Endothelial cell of umbilical vein (primary cell): ENCODE results near the gene SATB1. TPM values are rescaled to one million over a fixed set of nuclear protein-coding genes. Genes with fewer than 3 reads are reported as not detected.

Experiments used
- BruUV-seq: library from RNA; stranded (reverse); fragments of 400-500 nt; replicated peaks from 2 replicates; lab custom pipeline; 2021; lab: Mats Ljungman, UMichigan
- CTCF ChIA-PET: fragments of 300-600, 350-600 bp; sonication (Branson Sonifier 250); formaldehyde crosslinking; loops from one replicate; lab custom pipeline; 2021; ENCODE audit warnings: antibody characterized with exemption, inconsistent platforms; lab: Charles Lee
- POLR2A ChIA-PET: fragments of 300-600, 350-600 bp; sonication (Branson Sonifier 250); formaldehyde crosslinking; loops from one replicate; lab custom pipeline; 2021; ENCODE audit warnings: antibody characterized with exemption, inconsistent platforms; lab: Charles Lee
- DNase-seq: peaks from one replicate; pipeline ENCODE4 v3.0.0-alpha.2; 2011; ENCODE audit warnings: low read depth, low spot score
- FAIRE-seq: peaks from 2 replicates; lab custom pipeline; 2011; peaks lifted over from hg19 to GRCh38; lab: Jason Lieb, UNC
- H2AFZ ChIP-seq: 2 replicates; pipeline ENCODE4 v1.6.0; 2012; ENCODE audit warnings: low read depth, low read length, control low read depth, inconsistent platforms
- H3K27ac ChIP-seq: 2 replicates; pipeline ENCODE4 v1.5.1; 2011; ENCODE audit warnings: low read depth, mild to moderate bottlenecking, control low read depth, low read length, moderate library complexity; ENCODE audit not compliant: insufficient read depth
- H3K27me3 ChIP-seq, 2 experiments: 2 replicates each; pipeline versions ENCODE4 v1.6.0 to v1.6.1; 2011; ENCODE audit warnings: low read length in 2 of 2, mixed read lengths in 1 of 2; ENCODE audit not compliant: control insufficient read depth in 2 of 2, insufficient read depth in 2 of 2
- H3K36me3 ChIP-seq, 2 experiments: 2 replicates in 1 of 2; 3 replicates in 1 of 2; pipeline ENCODE4 v1.5.1; 2011; ENCODE audit warnings: low read length in 2 of 2, mild to moderate bottlenecking in 1 of 2, moderate library complexity in 1 of 2; ENCODE audit not compliant: control insufficient read depth in 2 of 2, insufficient read depth in 2 of 2; ENCODE audit errors: extremely low read depth in 1 of 2
- H3K4me1 ChIP-seq: 3 replicates; pipeline ENCODE4 v1.5.1; 2011; ENCODE audit warnings: mild to moderate bottlenecking, low read length; ENCODE audit not compliant: control insufficient read depth, insufficient read depth; ENCODE audit errors: extremely low read depth
- H3K4me2 ChIP-seq: 2 replicates; pipeline ENCODE4 v1.6.1; 2011; ENCODE audit warnings: low read length, control low read depth, mixed read lengths; ENCODE audit not compliant: insufficient read depth
- H3K4me3 ChIP-seq, 3 experiments: fragments of 200-600 bp in 1 of 3; sonication (generic), shearing (Covaris generic) in 1 of 3; replicated peaks in 1 of 3; 2 replicates each; pipeline ENCODE4 v1.5.1; 2011 to 2016; ENCODE audit warnings: control low read depth in 3 of 3, low read length in 3 of 3, mild to moderate bottlenecking in 2 of 3, inconsistent platforms in 1 of 3, low read depth in 1 of 3, moderate library complexity in 1 of 3; ENCODE audit not compliant: insufficient read depth in 1 of 3
- H3K79me2 ChIP-seq: 2 replicates; pipeline ENCODE4 v1.6.0; 2012; ENCODE audit warnings: low read length, inconsistent platforms; ENCODE audit not compliant: control insufficient read depth, insufficient read depth
- H3K9ac ChIP-seq: replicated peaks from 2 replicates; pipeline ENCODE3; 2011; ENCODE audit warnings: low read length, control low read depth; ENCODE audit not compliant: insufficient read depth; ENCODE audit errors: extremely low read depth
- H3K9me1 ChIP-seq: replicated peaks from 3 replicates; pipeline ENCODE4 v1.6.0; 2011; ENCODE audit warnings: mild to moderate bottlenecking, low read length; ENCODE audit not compliant: control insufficient read depth, insufficient read depth; ENCODE audit errors: extremely low read depth
- H3K9me3 ChIP-seq: replicated peaks from 2 replicates; pipeline ENCODE4 v1.5.1; 2012; ENCODE audit warnings: low read length, inconsistent platforms; ENCODE audit not compliant: control insufficient read depth, insufficient read depth
- H4K20me1 ChIP-seq: replicated peaks from 2 replicates; pipeline ENCODE3; 2011; ENCODE audit warnings: mild to moderate bottlenecking, low read length; ENCODE audit not compliant: control insufficient read depth, insufficient read depth; ENCODE audit errors: extremely low read depth
- FOS ChIP-seq: IDR thresholded peaks from 2 replicates; pipeline ENCODE4 v1.6.1; 2011; ENCODE audit warnings: mild to moderate bottlenecking, low read length, moderate library complexity, borderline replicate concordance; ENCODE audit not compliant: insufficient read depth
- GATA2 ChIP-seq: IDR thresholded peaks from 2 replicates; pipeline ENCODE4 v1.7.0; 2011; ENCODE audit warnings: low read depth, mild to moderate bottlenecking, moderate library complexity, mixed read lengths, low read length; ENCODE audit not compliant: insufficient read length, insufficient read depth
- JUN ChIP-seq: IDR thresholded peaks from 2 replicates; pipeline ENCODE4 v1.6.1; 2011; ENCODE audit warnings: borderline replicate concordance, low read depth; ENCODE audit not compliant: insufficient read length, insufficient read depth
- MAX ChIP-seq: IDR thresholded peaks from 2 replicates; pipeline ENCODE4 v1.6.1; 2011; ENCODE audit not compliant: insufficient read depth, insufficient read length
- MYC ChIP-seq: IDR thresholded peaks from one replicate; pipeline ENCODE4 v1.6.1; 2011; ENCODE audit warnings: mild to moderate bottlenecking, low read depth, low read length
- POLR2A ChIP-seq: IDR thresholded peaks from 2 replicates; pipeline ENCODE4 v1.6.1; 2012; ENCODE audit warnings: low read depth, mild to moderate bottlenecking, control low read depth, low read length
- POLR2AphosphoS5 ChIP-seq: IDR thresholded peaks from 2 replicates; pipeline ENCODE4 v1.6.1; 2012; ENCODE audit warnings: low read depth, mild to moderate bottlenecking, control low read depth, low read length, moderate library complexity; ENCODE audit not compliant: insufficient read depth
- dilution Hi-C: fragments of 300-500 bp; cut with MboI; formaldehyde crosslinking; loops from one replicate; pipeline ENCODE4 v1.15.0; 2019; ENCODE audit warnings: low sequenced_read_pairs; ENCODE audit not compliant: extremely low pct_ligation_motif_present
- intact Hi-C: fragments of 100-400 bp; cut with micrococcal nuclease; formaldehyde crosslinking; loops from one replicate; pipeline ENCODE4 v1.10.0; 2022
- polyA plus RNA-seq, 4 experiments: library from polyadenylated mRNA; depleted of rRNA in 3 of 4; stranded (reverse) in 3 of 4; unstranded in 1 of 4; fragments of >200 nt; gene quantifications; 2 replicates each; pipeline versions ENCODE4 v1.2.1 to v1.2.3, GENCODE V29; 2011 to 2012; ENCODE audit warnings: missing spikeins in 1 of 4
- total RNA-seq: library from RNA; stranded (reverse); gene quantifications from 2 replicates; pipeline ENCODE4 v1.2.3, GENCODE V29; 2021
- TF ChIP-seq, protein P1 (sequence below), 2 donors: IDR thresholded peaks; 1 replicate in 1 of 2; 2 replicates in 1 of 2; pipeline ENCODE4 v1.5.1; 2011; ENCODE audit warnings: low read length in 2 of 2, mild to moderate bottlenecking in 2 of 2, moderate library complexity in 2 of 2, control low read depth in 1 of 2, inconsistent platforms in 1 of 2, low read depth in 1 of 2; ENCODE audit not compliant: insufficient read depth in 1 of 2; ENCODE audit errors: extremely low read depth in 1 of 2

SATB1 gene
- total and polyA plus RNA-seq, 2 donors (not counting 3 experiments of a cell fraction or from before 2014, with no cell fraction given) = 3.9 to 6.2 TPM

DNA sequence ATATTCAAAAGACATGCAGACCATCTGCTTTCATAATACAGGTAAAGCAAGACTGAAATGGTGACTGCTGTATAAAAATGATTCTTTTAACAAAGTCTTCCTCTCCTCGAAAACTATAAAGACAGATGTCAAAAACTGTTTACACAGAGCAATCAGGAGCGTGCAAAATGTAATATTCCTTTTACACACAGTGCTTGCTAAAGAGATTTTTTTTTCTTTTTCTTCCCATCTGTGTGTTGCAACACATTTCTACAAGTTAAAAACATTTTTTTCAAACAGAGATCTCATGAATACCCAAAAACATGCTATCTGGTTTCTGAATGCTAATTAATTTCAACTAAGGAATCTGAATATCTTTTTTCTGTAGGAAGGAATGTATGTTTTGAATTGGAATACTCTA lies 22.1 kb downstream of the SATB1 start:
- TF ChIP-seq MAX (no peak), POLR2A (no peak), JUN (no peak), GATA2 (no peak), POLR2AphosphoS5 (no peak), FOS (no peak), MYC (no peak)
- TF ChIP-seq, protein P1, sequence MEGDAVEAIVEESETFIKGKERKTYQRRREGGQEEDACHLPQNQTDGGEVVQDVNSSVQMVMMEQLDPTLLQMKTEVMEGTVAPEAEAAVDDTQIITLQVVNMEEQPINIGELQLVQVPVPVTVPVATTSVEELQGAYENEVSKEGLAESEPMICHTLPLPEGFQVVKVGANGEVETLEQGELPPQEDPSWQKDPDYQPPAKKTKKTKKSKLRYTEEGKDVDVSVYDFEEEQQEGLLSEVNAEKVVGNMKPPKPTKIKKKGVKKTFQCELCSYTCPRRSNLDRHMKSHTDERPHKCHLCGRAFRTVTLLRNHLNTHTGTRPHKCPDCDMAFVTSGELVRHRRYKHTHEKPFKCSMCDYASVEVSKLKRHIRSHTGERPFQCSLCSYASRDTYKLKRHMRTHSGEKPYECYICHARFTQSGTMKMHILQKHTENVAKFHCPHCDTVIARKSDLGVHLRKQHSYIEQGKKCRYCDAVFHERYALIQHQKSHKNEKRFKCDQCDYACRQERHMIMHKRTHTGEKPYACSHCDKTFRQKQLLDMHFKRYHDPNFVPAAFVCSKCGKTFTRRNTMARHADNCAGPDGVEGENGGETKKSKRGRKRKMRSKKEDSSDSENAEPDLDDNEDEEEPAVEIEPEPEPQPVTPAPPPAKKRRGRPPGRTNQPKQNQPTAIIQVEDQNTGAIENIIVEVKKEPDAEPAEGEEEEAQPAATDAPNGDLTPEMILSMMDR (IDR thresholded peaks at IDR 0.05; ENCODE audit: extremely low read depth in 1 of 2, insufficient read depth in 1 of 2, low read depth in 1 of 2, low read length in 2 of 2) = no peak
- H3K36me3 ChIP-seq = no peaks in the 10 kb centered on the region
- no peaks in the 10 kb centered on the region for H4K20me1 ChIP-seq
- CTCF ChIA-PET = no interaction called here
- no peak overlapping the region for H3K4me3 ChIP-seq
- H3K79me2 ChIP-seq = no peaks in the 10 kb centered on the region
- H3K4me2 ChIP-seq = no peak overlapping the region
- FAIRE-seq (no peak), DNase-seq (no peak)
- dilution Hi-C loops = no loop called here
- POLR2A ChIA-PET = no interaction called here
- no peaks in the 10 kb centered on the region for H3K9me1 ChIP-seq
- no peak overlapping the region for H3K27ac ChIP-seq
- H3K9me3 ChIP-seq = no peaks in the 10 kb centered on the region
- no peak overlapping the region for H2AFZ ChIP-seq
- no TSS peak for BruUV-seq
- no peaks in the 10 kb centered on the region for H3K4me1 ChIP-seq
- intact Hi-C loops = no loop called here
- no peaks in the 10 kb centered on the region for H3K27me3 ChIP-seq
- H3K9ac ChIP-seq = no peak overlapping the region
